Endothelial cell of umbilical vein (primary cell): Measurements from ENCODE around the gene CDK6. TPM values are rescaled to one million over a fixed set of nuclear protein-coding genes. Genes with fewer than 3 reads are reported as not detected.

Source experiments
- BruUV-seq: library from RNA; stranded (reverse); fragments of 400-500 nt; replicated peaks from 2 replicates; lab custom pipeline; 2021; lab: Mats Ljungman, UMichigan
- CTCF ChIA-PET: fragments of 300-600, 350-600 bp; sonication (Branson Sonifier 250); formaldehyde crosslinking; loops from one replicate; lab custom pipeline; 2021; ENCODE audit warnings: antibody characterized with exemption, inconsistent platforms; lab: Charles Lee
- POLR2A ChIA-PET: fragments of 300-600, 350-600 bp; sonication (Branson Sonifier 250); formaldehyde crosslinking; loops from one replicate; lab custom pipeline; 2021; ENCODE audit warnings: antibody characterized with exemption, inconsistent platforms; lab: Charles Lee
- DNase-seq: peaks from one replicate; pipeline ENCODE4 v3.0.0-alpha.2; 2011; ENCODE audit warnings: low read depth, low spot score
- FAIRE-seq: peaks from 2 replicates; lab custom pipeline; 2011; peaks lifted over from hg19 to GRCh38; lab: Jason Lieb, UNC
- H2AFZ ChIP-seq: 2 replicates; pipeline ENCODE4 v1.6.0; 2012; ENCODE audit warnings: low read depth, low read length, control low read depth, inconsistent platforms
- H3K27ac ChIP-seq: 2 replicates; pipeline ENCODE4 v1.5.1; 2011; ENCODE audit warnings: low read depth, mild to moderate bottlenecking, control low read depth, low read length, moderate library complexity; ENCODE audit not compliant: insufficient read depth
- H3K27me3 ChIP-seq, 2 experiments: 2 replicates each; pipeline versions ENCODE4 v1.6.0 to v1.6.1; 2011; ENCODE audit warnings: low read length in 2 of 2, mixed read lengths in 1 of 2; ENCODE audit not compliant: control insufficient read depth in 2 of 2, insufficient read depth in 2 of 2
- H3K36me3 ChIP-seq, 2 experiments: 2 replicates in 1 of 2; 3 replicates in 1 of 2; pipeline ENCODE4 v1.5.1; 2011; ENCODE audit warnings: low read length in 2 of 2, mild to moderate bottlenecking in 1 of 2, moderate library complexity in 1 of 2; ENCODE audit not compliant: control insufficient read depth in 2 of 2, insufficient read depth in 2 of 2; ENCODE audit errors: extremely low read depth in 1 of 2
- H3K4me1 ChIP-seq: 3 replicates; pipeline ENCODE4 v1.5.1; 2011; ENCODE audit warnings: mild to moderate bottlenecking, low read length; ENCODE audit not compliant: control insufficient read depth, insufficient read depth; ENCODE audit errors: extremely low read depth
- H3K4me2 ChIP-seq: 2 replicates; pipeline ENCODE4 v1.6.1; 2011; ENCODE audit warnings: low read length, control low read depth, mixed read lengths; ENCODE audit not compliant: insufficient read depth
- H3K4me3 ChIP-seq, 3 experiments: fragments of 200-600 bp in 1 of 3; sonication (generic), shearing (Covaris generic) in 1 of 3; replicated peaks in 1 of 3; 2 replicates each; pipeline ENCODE4 v1.5.1; 2011 to 2016; ENCODE audit warnings: control low read depth in 3 of 3, low read length in 3 of 3, mild to moderate bottlenecking in 2 of 3, inconsistent platforms in 1 of 3, low read depth in 1 of 3, moderate library complexity in 1 of 3; ENCODE audit not compliant: insufficient read depth in 1 of 3
- H3K79me2 ChIP-seq: 2 replicates; pipeline ENCODE4 v1.6.0; 2012; ENCODE audit warnings: low read length, inconsistent platforms; ENCODE audit not compliant: control insufficient read depth, insufficient read depth
- H3K9ac ChIP-seq: replicated peaks from 2 replicates; pipeline ENCODE3; 2011; ENCODE audit warnings: low read length, control low read depth; ENCODE audit not compliant: insufficient read depth; ENCODE audit errors: extremely low read depth
- H3K9me1 ChIP-seq: replicated peaks from 3 replicates; pipeline ENCODE4 v1.6.0; 2011; ENCODE audit warnings: mild to moderate bottlenecking, low read length; ENCODE audit not compliant: control insufficient read depth, insufficient read depth; ENCODE audit errors: extremely low read depth
- H3K9me3 ChIP-seq: replicated peaks from 2 replicates; pipeline ENCODE4 v1.5.1; 2012; ENCODE audit warnings: low read length, inconsistent platforms; ENCODE audit not compliant: control insufficient read depth, insufficient read depth
- H4K20me1 ChIP-seq: replicated peaks from 2 replicates; pipeline ENCODE3; 2011; ENCODE audit warnings: mild to moderate bottlenecking, low read length; ENCODE audit not compliant: control insufficient read depth, insufficient read depth; ENCODE audit errors: extremely low read depth
- EZH2 ChIP-seq: IDR thresholded peaks from 2 replicates; pipeline ENCODE4 v1.6.1; 2012; ENCODE audit warnings: borderline replicate concordance, low read depth, mild to moderate bottlenecking, moderate library complexity, low read length, inconsistent platforms; ENCODE audit not compliant: severe bottlenecking
- FOS ChIP-seq: IDR thresholded peaks from 2 replicates; pipeline ENCODE4 v1.6.1; 2011; ENCODE audit warnings: mild to moderate bottlenecking, low read length, moderate library complexity, borderline replicate concordance; ENCODE audit not compliant: insufficient read depth
- GATA2 ChIP-seq: IDR thresholded peaks from 2 replicates; pipeline ENCODE4 v1.7.0; 2011; ENCODE audit warnings: low read depth, mild to moderate bottlenecking, moderate library complexity, mixed read lengths, low read length; ENCODE audit not compliant: insufficient read length, insufficient read depth
- JUN ChIP-seq: IDR thresholded peaks from 2 replicates; pipeline ENCODE4 v1.6.1; 2011; ENCODE audit warnings: borderline replicate concordance, low read depth; ENCODE audit not compliant: insufficient read length, insufficient read depth
- MYC ChIP-seq: IDR thresholded peaks from one replicate; pipeline ENCODE4 v1.6.1; 2011; ENCODE audit warnings: mild to moderate bottlenecking, low read depth, low read length
- POLR2A ChIP-seq: IDR thresholded peaks from 2 replicates; pipeline ENCODE4 v1.6.1; 2012; ENCODE audit warnings: low read depth, mild to moderate bottlenecking, control low read depth, low read length
- POLR2AphosphoS5 ChIP-seq: IDR thresholded peaks from 2 replicates; pipeline ENCODE4 v1.6.1; 2012; ENCODE audit warnings: low read depth, mild to moderate bottlenecking, control low read depth, low read length, moderate library complexity; ENCODE audit not compliant: insufficient read depth
- dilution Hi-C: fragments of 300-500 bp; cut with MboI; formaldehyde crosslinking; loops from one replicate; pipeline ENCODE4 v1.15.0; 2019; ENCODE audit warnings: low sequenced_read_pairs; ENCODE audit not compliant: extremely low pct_ligation_motif_present
- intact Hi-C: fragments of 100-400 bp; cut with micrococcal nuclease; formaldehyde crosslinking; loops from one replicate; pipeline ENCODE4 v1.10.0; 2022
- polyA plus RNA-seq, 4 experiments: library from polyadenylated mRNA; depleted of rRNA in 3 of 4; stranded (reverse) in 3 of 4; unstranded in 1 of 4; fragments of >200 nt; gene quantifications; 2 replicates each; pipeline versions ENCODE4 v1.2.1 to v1.2.3, GENCODE V29; 2011 to 2012; ENCODE audit warnings: missing spikeins in 1 of 4
- total RNA-seq: library from RNA; stranded (reverse); gene quantifications from 2 replicates; pipeline ENCODE4 v1.2.3, GENCODE V29; 2021
- TF ChIP-seq, protein P1 (sequence below), 2 donors: IDR thresholded peaks; 1 replicate in 1 of 2; 2 replicates in 1 of 2; pipeline ENCODE4 v1.5.1; 2011; ENCODE audit warnings: low read length in 2 of 2, mild to moderate bottlenecking in 2 of 2, moderate library complexity in 2 of 2, control low read depth in 1 of 2, inconsistent platforms in 1 of 2, low read depth in 1 of 2; ENCODE audit not compliant: insufficient read depth in 1 of 2; ENCODE audit errors: extremely low read depth in 1 of 2
- TF ChIP-seq, protein P2 (sequence below): IDR thresholded peaks from 2 replicates; pipeline ENCODE4 v1.6.1; 2011; ENCODE audit not compliant: insufficient read depth, insufficient read length

Gene CDK6
- total and polyA plus RNA-seq, 2 donors (not counting 3 experiments of a cell fraction or from before 2014, with no cell fraction given) = 6.0 to 28.2 TPM

- dilution Hi-C loops (no loop called here), intact Hi-C loops (loop anchor here (5.0 kb wide), 1 partner anchor 62 kb away; no protein-coding TSS in a partner anchor)
- H4K20me1 ChIP-seq = no peaks in the 10 kb centered on the region
- FAIRE-seq (no peak), DNase-seq (no peak)
- no peak overlapping the region for H3K4me2 ChIP-seq
- no peaks in the 10 kb centered on the region for H3K36me3 ChIP-seq
- H3K9me3 ChIP-seq = no peaks in the 10 kb centered on the region
- no peak overlapping the region for H2AFZ ChIP-seq
- no peak overlapping the region for H3K27ac ChIP-seq
- no TSS peak for BruUV-seq
- ChIA-PET POLR2A (no interaction called here), CTCF (no interaction called here)
- H3K79me2 ChIP-seq = no peaks in the 10 kb centered on the region
- H3K27me3 ChIP-seq = no peaks in the 10 kb centered on the region
- H3K4me1 ChIP-seq = peaks cover 14% of the 10 kb centered on the region
- H3K9ac ChIP-seq = no peak overlapping the region
- no peak for TF ChIP-seq JUN
- no peak for TF ChIP-seq POLR2AphosphoS5
- TF ChIP-seq EZH2 = no peak
- no peak for TF ChIP-seq POLR2A
- no peak for TF ChIP-seq GATA2
- TF ChIP-seq, protein P1, sequence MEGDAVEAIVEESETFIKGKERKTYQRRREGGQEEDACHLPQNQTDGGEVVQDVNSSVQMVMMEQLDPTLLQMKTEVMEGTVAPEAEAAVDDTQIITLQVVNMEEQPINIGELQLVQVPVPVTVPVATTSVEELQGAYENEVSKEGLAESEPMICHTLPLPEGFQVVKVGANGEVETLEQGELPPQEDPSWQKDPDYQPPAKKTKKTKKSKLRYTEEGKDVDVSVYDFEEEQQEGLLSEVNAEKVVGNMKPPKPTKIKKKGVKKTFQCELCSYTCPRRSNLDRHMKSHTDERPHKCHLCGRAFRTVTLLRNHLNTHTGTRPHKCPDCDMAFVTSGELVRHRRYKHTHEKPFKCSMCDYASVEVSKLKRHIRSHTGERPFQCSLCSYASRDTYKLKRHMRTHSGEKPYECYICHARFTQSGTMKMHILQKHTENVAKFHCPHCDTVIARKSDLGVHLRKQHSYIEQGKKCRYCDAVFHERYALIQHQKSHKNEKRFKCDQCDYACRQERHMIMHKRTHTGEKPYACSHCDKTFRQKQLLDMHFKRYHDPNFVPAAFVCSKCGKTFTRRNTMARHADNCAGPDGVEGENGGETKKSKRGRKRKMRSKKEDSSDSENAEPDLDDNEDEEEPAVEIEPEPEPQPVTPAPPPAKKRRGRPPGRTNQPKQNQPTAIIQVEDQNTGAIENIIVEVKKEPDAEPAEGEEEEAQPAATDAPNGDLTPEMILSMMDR (IDR thresholded peaks at IDR 0.05; ENCODE audit: extremely low read depth in 1 of 2, insufficient read depth in 1 of 2, low read depth in 1 of 2, low read length in 2 of 2) = no peak
- TF ChIP-seq MYC = no peak
- TF ChIP-seq, protein P2, sequence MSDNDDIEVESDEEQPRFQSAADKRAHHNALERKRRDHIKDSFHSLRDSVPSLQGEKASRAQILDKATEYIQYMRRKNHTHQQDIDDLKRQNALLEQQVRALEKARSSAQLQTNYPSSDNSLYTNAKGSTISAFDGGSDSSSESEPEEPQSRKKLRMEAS = no peak
- no peak for TF ChIP-seq FOS
- no peak overlapping the region for H3K4me3 ChIP-seq
- no peaks in the 10 kb centered on the region for H3K9me1 ChIP-seq
These were observed 66.5 kb downstream of the CDK6 start for GRCh38 chr7:92769844-92770243.
